Kidney glomerular epithelial cell (primary cell): ENCODE results near the gene PLEKHB1.
"Not testable (repeated sequence)": the region's sequence is repeated elsewhere in the genome, so short reads cannot be mapped to it uniquely, and the experiment has no call there.

Source experiments
- DNase-seq: peaks from one replicate; lab custom pipeline; 2025; lab: John Stamatoyannopoulos, UW

Gene PLEKHB1

GRCh38 chr11:73676552-73676951 lies 30.2 kb downstream of the PLEKHB1 start:
- not testable (repeated sequence) for DNase-seq

DNA sequence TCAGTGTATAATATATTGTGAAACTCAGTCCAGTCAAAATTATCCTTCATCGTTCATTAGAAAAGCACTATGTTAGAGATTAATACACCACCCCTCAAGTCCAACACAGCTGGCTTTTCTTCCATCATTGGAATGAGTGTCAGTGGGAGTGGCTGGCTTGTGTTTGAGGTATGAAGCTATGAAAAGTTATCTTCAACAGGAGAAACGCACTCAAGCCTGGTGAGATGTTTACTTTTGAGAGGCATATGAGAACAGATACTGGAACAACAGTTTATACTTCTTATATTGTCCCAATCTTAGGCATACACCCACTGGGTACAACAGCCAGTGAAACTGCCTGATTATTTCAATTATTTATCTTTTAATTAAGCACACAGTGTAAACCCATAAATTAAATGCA lies 34.3 kb downstream of the PLEKHB1 start:
- no peak for DNase-seq

DNA sequence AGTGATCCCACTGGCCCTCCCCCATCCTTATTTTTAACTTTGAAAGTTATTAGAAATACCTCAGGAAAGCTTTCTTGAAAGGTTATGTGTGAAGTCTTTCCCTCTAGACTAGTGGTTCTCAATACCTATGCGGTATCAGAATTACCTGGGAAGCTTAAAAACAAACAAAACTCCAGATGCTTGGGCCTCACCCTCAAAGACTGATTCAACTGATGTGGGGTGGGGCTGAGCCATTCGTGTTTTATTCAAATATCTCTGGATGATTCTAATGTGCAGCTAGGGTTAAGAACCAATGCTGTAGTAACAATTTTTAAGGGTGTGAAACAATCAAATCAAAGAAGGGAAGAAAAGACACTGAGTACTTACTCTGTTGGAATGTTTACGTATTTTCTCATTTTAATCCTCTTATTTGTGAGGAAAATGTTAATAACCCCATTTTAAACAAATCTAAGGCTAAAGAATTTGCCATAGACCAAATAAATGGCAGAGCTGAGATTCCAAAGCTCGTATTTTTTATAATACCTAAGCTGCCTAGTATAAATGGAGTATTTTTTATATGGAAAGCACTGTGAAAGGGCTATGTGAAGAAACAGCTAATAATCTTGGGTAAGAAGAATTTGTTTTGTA lies 47.6 kb downstream of the PLEKHB1 start:
- no peak for DNase-seq

DNA sequence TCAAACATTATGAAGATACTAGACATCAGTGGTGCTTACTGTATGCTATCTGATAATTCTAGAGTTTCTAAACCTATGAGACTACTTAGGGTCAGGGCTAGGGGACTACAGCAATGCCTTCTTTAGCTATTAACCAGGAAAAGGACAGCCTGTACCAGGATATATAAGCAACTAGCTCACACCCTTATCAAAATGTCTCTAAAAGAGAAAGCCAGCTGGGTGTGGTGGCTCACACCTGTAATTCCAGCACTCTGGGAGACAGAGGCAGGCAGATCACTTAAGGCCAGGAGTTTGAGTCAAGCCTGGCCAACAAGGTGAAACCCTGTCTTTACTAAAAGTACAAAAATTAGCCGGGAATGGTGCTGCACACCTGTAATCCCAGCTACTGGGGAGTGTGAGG lies 58.7 kb downstream of the PLEKHB1 start:
- no peak for DNase-seq

- DNase-seq = no peak
Observed at GRCh38 chr11:73710964-73711363, 64.6 kb downstream of the PLEKHB1 start.
